TTC549 (cell line): ENCODE measurements around the gene STOML1.

Source experiments
- FAIRE-seq: peaks from 2 replicates; lab custom pipeline; 2012; peaks lifted over from hg19 to GRCh38; lab: Jason Lieb, UNC

STOML1 gene

GRCh38 chr15:74019734-74020133, 27.6 kb upstream of the STOML1 start:
- no peak for FAIRE-seq

- no peak for FAIRE-seq
These were observed 21.3 kb upstream of the STOML1 start for GRCh38 chr15:74013374-74013894.

GRCh38 chr15:74011610-74012009, 19.5 kb upstream of the STOML1 start:
- no peak for FAIRE-seq

- no peak for FAIRE-seq
These were observed 18.9 kb upstream of the STOML1 start for GRCh38 chr15:74010929-74011540.

- FAIRE-seq, result no peak
These were observed 16.8 kb upstream of the STOML1 start for GRCh38 chr15:74008901-74009300.

- FAIRE-seq, result no peak
These were observed 15.8 kb upstream of the STOML1 start for GRCh38 chr15:74007820-74008371.

GRCh38 chr15:74006774-74007639, 14.9 kb upstream of the STOML1 start:
- FAIRE-seq, result no peak

GRCh38 chr15:73997986-73998385, 5.9 kb upstream of the STOML1 start:
- no peak for FAIRE-seq

GRCh38 chr15:73996939-73997338, 4.8 kb upstream of the STOML1 start:
- FAIRE-seq, result no peak

GRCh38 chr15:73996267-73996666, 4.2 kb upstream of the STOML1 start:
- no peak for FAIRE-seq

- FAIRE-seq, result no peak
These were observed 3.0 kb upstream of the STOML1 start for GRCh38 chr15:73994912-73995622.

- peak; percentile 73 for FAIRE-seq
These were observed 2.4 kb upstream of the STOML1 start, which contains the start of gene PML for GRCh38 chr15:73994413-73994883. Gene PML (plus strand): TSS chr15:73994716. CDS start chr15:73994813, 97 bp downstream.

- no peak for FAIRE-seq
These were observed 1.3 kb upstream of the STOML1 start for GRCh38 chr15:73993211-73993994.

- FAIRE-seq, result no peak
These were observed 451 bp upstream of the STOML1 start for GRCh38 chr15:73992594-73992898.

GRCh38 chr15:73991260-73991659, 835 bp downstream of the STOML1 start:
- FAIRE-seq, result no peak

GRCh38 chr15:73990250-73991005, 1.7 kb downstream of the STOML1 start:
- FAIRE-seq, result no peak

- FAIRE-seq, result no peak
These were observed 2.9 kb downstream of the STOML1 start for GRCh38 chr15:73989001-73989798.

- no peak for FAIRE-seq
These were observed 3.6 kb downstream of the STOML1 start for GRCh38 chr15:73988445-73988969.

- FAIRE-seq, result no peak
These were observed 4.2 kb downstream of the STOML1 start for GRCh38 chr15:73987681-73988444.
